Measurements from ENCODE around the gene TULP4. TPM values are rescaled to one million over a fixed set of nuclear protein-coding genes. Genes with fewer than 3 reads are reported as not detected.

TULP4 gene
- total RNA-seq, 1 donor from 2014 or later, result 406 TPM

- peaks cover 4% of the 10 kb centered on the region for H3K27me3 Mint-ChIP-seq (ENCODE audit: unreplicated experiment)
- no peaks in the 10 kb centered on the region for H3K36me3 Mint-ChIP-seq (ENCODE audit: unreplicated experiment)
- H3K4me3 Mint-ChIP-seq (ENCODE audit: unreplicated experiment), result no peak overlapping the region
- TF ChIP-seq CTCF (IDR thresholded peaks at IDR 0.05; ENCODE audit: partially characterized antibody, unreplicated experiment), result no peak
- no peak overlapping the region for H3K27ac Mint-ChIP-seq (ENCODE audit: unreplicated experiment)
- peaks cover 2% of the 10 kb centered on the region for H3K4me1 Mint-ChIP-seq (ENCODE audit: low read depth, unreplicated experiment)
- DNase-seq, result no peak
- H3K9me3 Mint-ChIP-seq (ENCODE audit: unreplicated experiment), result peaks cover 9% of the 10 kb centered on the region
These were observed 187.9 kb downstream of the TULP4 start for GRCh38 chr6:158500016-158500735.

GRCh38 chr6:158501360-158502262, 189.3 kb downstream of the TULP4 start:
- no peak for DNase-seq

GRCh38 chr6:158502263-158502950, 190.1 kb downstream of the TULP4 start:
- H3K4me3 Mint-ChIP-seq (ENCODE audit: unreplicated experiment), result no peak overlapping the region
- no peak for TF ChIP-seq CTCF (IDR thresholded peaks at IDR 0.05; ENCODE audit: partially characterized antibody, unreplicated experiment)
- H3K4me1 Mint-ChIP-seq (ENCODE audit: low read depth, unreplicated experiment), result peaks cover 5% of the 10 kb centered on the region
- no peak for DNase-seq
- H3K27ac Mint-ChIP-seq (ENCODE audit: unreplicated experiment), result no peak overlapping the region
- peaks cover 12% of the 10 kb centered on the region for H3K9me3 Mint-ChIP-seq (ENCODE audit: unreplicated experiment)
- peaks cover 4% of the 10 kb centered on the region for H3K27me3 Mint-ChIP-seq (ENCODE audit: unreplicated experiment)
- H3K36me3 Mint-ChIP-seq (ENCODE audit: unreplicated experiment), result no peaks in the 10 kb centered on the region

More at GRCh38 chr6:158501360-158502262, 189.3 kb downstream of the TULP4 start:
- no peaks in the 10 kb centered on the region for H3K36me3 Mint-ChIP-seq (ENCODE audit: unreplicated experiment)
- no peak for TF ChIP-seq CTCF (IDR thresholded peaks at IDR 0.05; ENCODE audit: partially characterized antibody, unreplicated experiment)
- H3K4me1 Mint-ChIP-seq (ENCODE audit: low read depth, unreplicated experiment), result peaks cover 2% of the 10 kb centered on the region
- peaks cover 4% of the 10 kb centered on the region for H3K27me3 Mint-ChIP-seq (ENCODE audit: unreplicated experiment)
- H3K27ac Mint-ChIP-seq (ENCODE audit: unreplicated experiment), result no peak overlapping the region
- H3K9me3 Mint-ChIP-seq (ENCODE audit: unreplicated experiment), result peaks cover 11% of the 10 kb centered on the region
- no peak overlapping the region for H3K4me3 Mint-ChIP-seq (ENCODE audit: unreplicated experiment)

- no peak for TF ChIP-seq CTCF (IDR thresholded peaks at IDR 0.05; ENCODE audit: partially characterized antibody, unreplicated experiment)
- Mint-ChIP-seq H3K27ac (ENCODE audit: unreplicated experiment) (no peak overlapping the region), H3K9me3 (ENCODE audit: unreplicated experiment) (peaks cover 12% of the 10 kb centered on the region), H3K36me3 (ENCODE audit: unreplicated experiment) (no peaks in the 10 kb centered on the region), H3K4me1 (ENCODE audit: low read depth, unreplicated experiment) (peaks cover 7% of the 10 kb centered on the region), H3K4me3 (ENCODE audit: unreplicated experiment) (no peak overlapping the region), H3K27me3 (ENCODE audit: unreplicated experiment) (peaks cover 4% of the 10 kb centered on the region)
- no peak for DNase-seq
These were observed 191.0 kb downstream of the TULP4 start for GRCh38 chr6:158503222-158503621.
